SK-N-SH treated with all-trans-retinoic acid at 6 μM for 48 hours (cell line): ENCODE measurements around the gene RFC3.
A peak's percentile ranks its signal among the peaks of the same experiment; 100 is the strongest.

ENCODE experiments used
- ATAC-seq: fragments of 200-7000 bp; cut with Tn5 transposase; 3 replicates; pipeline ENCODE4 v1.9.1; 2020; ENCODE audit warnings: mild to moderate bottlenecking, moderate library complexity
- ARNTL ChIP-seq: fragments of 450-650 bp; formaldehyde crosslinking; IDR thresholded peaks from 2 replicates; pipeline ENCODE4 v1.5.0; 2020; ENCODE audit warnings: low read depth, mild to moderate bottlenecking, moderate library complexity, borderline replicate concordance
- BACH2 ChIP-seq: fragments of 250-450 bp; sonication (Bioruptor Pico); IDR thresholded peaks from 2 replicates; pipeline ENCODE4 v1.9.0; 2021; ENCODE audit warnings: mild to moderate bottlenecking, borderline replicate concordance
- CREB5 ChIP-seq: fragments of 250-450 bp; sonication (Bioruptor Pico); IDR thresholded peaks from 2 replicates; pipeline ENCODE4 v1.5.1; 2020; ENCODE audit warnings: low read depth, mild to moderate bottlenecking, moderate library complexity
- CSDC2 ChIP-seq: fragments of 250-450 bp; sonication (Bioruptor Pico); IDR thresholded peaks from 2 replicates; pipeline ENCODE4 v1.5.0; 2020; ENCODE audit warnings: mild to moderate bottlenecking, moderate library complexity
- ESRRG ChIP-seq: fragments of 250-450 bp; sonication (Bioruptor Pico); IDR thresholded peaks from 2 replicates; pipeline ENCODE4 v1.6.1; 2021; ENCODE audit warnings: mild to moderate bottlenecking
- GLIS3 ChIP-seq: fragments of 250-450 bp; sonication (Bioruptor Pico); IDR thresholded peaks from 2 replicates; pipeline ENCODE4 v1.5.0; 2020; ENCODE audit warnings: mild to moderate bottlenecking, moderate library complexity
- ISL1 ChIP-seq: fragments of 250-450 bp; sonication (Bioruptor Pico); IDR thresholded peaks from 2 replicates; pipeline ENCODE4 v2.1.2; 2022; ENCODE audit warnings: mild to moderate bottlenecking, moderate library complexity
- OSR1 ChIP-seq: fragments of 250-450 bp; sonication (Bioruptor Pico); IDR thresholded peaks from 2 replicates; pipeline ENCODE4 v1.8.0; 2022; ENCODE audit warnings: moderate library complexity, mild to moderate bottlenecking, inconsistent platforms
- POU6F1 ChIP-seq: fragments of 250-450 bp; sonication (Bioruptor Pico); IDR thresholded peaks from 2 replicates; pipeline ENCODE4 v1.8.0; 2021; ENCODE audit warnings: low read depth, mild to moderate bottlenecking, moderate library complexity, borderline replicate concordance
- PPARA ChIP-seq: fragments of 250-450 bp; sonication (Bioruptor Pico); IDR thresholded peaks from 2 replicates; pipeline ENCODE4 v1.5.0; 2020; ENCODE audit warnings: mild to moderate bottlenecking, borderline replicate concordance
- RARB ChIP-seq: fragments of 250-450 bp; sonication (Bioruptor Pico); IDR thresholded peaks from 2 replicates; pipeline ENCODE4 v1.8.0; 2021; ENCODE audit warnings: mild to moderate bottlenecking, moderate library complexity
- SNAI2 ChIP-seq: fragments of 250-450 bp; sonication (Bioruptor Pico); IDR thresholded peaks from 2 replicates; pipeline ENCODE4 v1.5.0; 2020; ENCODE audit warnings: mild to moderate bottlenecking, moderate library complexity
- TCF4 ChIP-seq: fragments of 250-450 bp; sonication (Bioruptor Pico); IDR thresholded peaks from 2 replicates; pipeline ENCODE4 v1.8.0; 2021; ENCODE audit warnings: mild to moderate bottlenecking, moderate library complexity, borderline replicate concordance
- TOX ChIP-seq: fragments of 250-450 bp; sonication (Bioruptor Pico); IDR thresholded peaks from 2 replicates; pipeline ENCODE4 v1.8.0; 2021; ENCODE audit warnings: mild to moderate bottlenecking, moderate library complexity, borderline replicate concordance
- TSHZ2 ChIP-seq: fragments of 250-450 bp; sonication (Bioruptor Pico); IDR thresholded peaks from 2 replicates; pipeline ENCODE4 v1.5.0; 2020; ENCODE audit warnings: mild to moderate bottlenecking, moderate library complexity
- ZC3H10 ChIP-seq: fragments of 250-450 bp; sonication (Bioruptor Pico); IDR thresholded peaks from 2 replicates; pipeline ENCODE4 v1.5.1; 2021; ENCODE audit warnings: mild to moderate bottlenecking, moderate library complexity
- ZFP3 ChIP-seq: fragments of 250-450 bp; sonication (Bioruptor Pico); IDR thresholded peaks from 2 replicates; pipeline ENCODE4 v1.5.0; 2020; ENCODE audit warnings: mild to moderate bottlenecking, moderate library complexity
- ZFP30 ChIP-seq: fragments of 450-650 bp; formaldehyde crosslinking; IDR thresholded peaks from 2 replicates; pipeline ENCODE4 v1.5.0; 2022; ENCODE audit warnings: mild to moderate bottlenecking, moderate library complexity
- ZNF565 ChIP-seq: fragments of 450-650 bp; formaldehyde crosslinking; conservative IDR thresholded peaks from 2 replicates; pipeline ENCODE4 v1.5.0; 2020; ENCODE audit warnings: low read depth, mild to moderate bottlenecking, moderate library complexity
- ZNF70 ChIP-seq: fragments of 450-650 bp; formaldehyde crosslinking; IDR thresholded peaks from 2 replicates; pipeline ENCODE4 v1.5.0; 2020; ENCODE audit warnings: mild to moderate bottlenecking, moderate library complexity
- ZNF8 ChIP-seq: fragments of 450-650 bp; formaldehyde crosslinking; IDR thresholded peaks from 2 replicates; pipeline ENCODE4 v1.5.0; 2020; ENCODE audit warnings: mild to moderate bottlenecking, moderate library complexity
- TF ChIP-seq, protein P1 (sequence below): fragments of 250-450 bp; sonication (Bioruptor Pico); IDR thresholded peaks from 2 replicates; pipeline ENCODE4 v1.5.1; 2021; ENCODE audit warnings: mild to moderate bottlenecking, moderate library complexity
- TF ChIP-seq, protein P2 (sequence below): fragments of 250-450 bp; sonication (Bioruptor Pico); IDR thresholded peaks from 2 replicates; pipeline ENCODE4 v1.8.0; 2020; ENCODE audit warnings: mild to moderate bottlenecking, moderate library complexity, borderline replicate concordance

RFC3 gene

GRCh38 chr13:33796095-33796494 is 21.9 kb upstream of the RFC3 start:
- no peak for TF ChIP-seq ISL1
- no peak for TF ChIP-seq ARNTL (CRISPR knock-in tag)
- TF ChIP-seq TOX: no peak
- TF ChIP-seq ZNF565 (CRISPR knock-in tag): no peak
- TF ChIP-seq SNAI2 (CRISPR knock-in tag): no peak
- TF ChIP-seq, protein P1, sequence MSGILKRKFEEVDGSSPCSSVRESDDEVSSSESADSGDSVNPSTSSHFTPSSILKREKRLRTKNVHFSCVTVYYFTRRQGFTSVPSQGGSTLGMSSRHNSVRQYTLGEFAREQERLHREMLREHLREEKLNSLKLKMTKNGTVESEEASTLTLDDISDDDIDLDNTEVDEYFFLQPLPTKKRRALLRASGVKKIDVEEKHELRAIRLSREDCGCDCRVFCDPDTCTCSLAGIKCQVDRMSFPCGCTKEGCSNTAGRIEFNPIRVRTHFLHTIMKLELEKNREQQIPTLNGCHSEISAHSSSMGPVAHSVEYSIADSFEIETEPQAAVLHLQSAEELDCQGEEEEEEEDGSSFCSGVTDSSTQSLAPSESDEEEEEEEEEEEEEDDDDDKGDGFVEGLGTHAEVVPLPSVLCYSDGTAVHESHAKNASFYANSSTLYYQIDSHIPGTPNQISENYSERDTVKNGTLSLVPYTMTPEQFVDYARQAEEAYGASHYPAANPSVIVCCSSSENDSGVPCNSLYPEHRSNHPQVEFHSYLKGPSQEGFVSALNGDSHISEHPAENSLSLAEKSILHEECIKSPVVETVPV (CRISPR knock-in tag): no peak
- TF ChIP-seq ZNF8 (CRISPR knock-in tag): no peak
- TF ChIP-seq ZNF70 (CRISPR knock-in tag): no peak
- no peak for TF ChIP-seq BACH2 (CRISPR knock-in tag)
- no peak for TF ChIP-seq ZFP3
- no peak for TF ChIP-seq CREB5
- TF ChIP-seq OSR1 (CRISPR knock-in tag): no peak
- no peak for TF ChIP-seq POU6F1 (CRISPR knock-in tag)
- no peak for ATAC-seq

DNA sequence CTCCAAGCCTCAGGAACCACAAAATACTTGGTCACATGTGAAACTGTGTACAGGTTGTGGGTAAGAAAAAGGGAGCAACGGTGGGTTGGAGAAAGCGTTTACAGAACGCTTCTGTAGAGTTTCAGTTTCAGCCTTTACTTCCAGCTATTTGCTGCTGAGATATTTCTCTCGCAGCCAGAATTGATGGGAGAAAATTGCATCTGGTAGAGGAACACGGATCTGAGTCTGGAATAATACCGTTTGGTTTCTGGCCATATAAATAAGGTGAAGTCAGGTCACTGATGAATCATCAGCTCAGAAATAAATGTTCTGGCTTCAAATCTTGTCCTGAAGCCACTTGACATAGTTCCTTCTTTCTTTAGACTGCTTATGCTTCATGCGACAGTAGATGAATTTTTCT is 20.3 kb upstream of the RFC3 start:
- peak; percentile 66 for ATAC-seq
- no peak for TF ChIP-seq ZNF565 (CRISPR knock-in tag)
- TF ChIP-seq CSDC2: no peak
- TF ChIP-seq, protein P1 (CRISPR knock-in tag): no peak
- TF ChIP-seq ZNF70 (CRISPR knock-in tag): no peak
- TF ChIP-seq ZFP30 (CRISPR knock-in tag): no peak
- TF ChIP-seq ESRRG (CRISPR knock-in tag): no peak
- no peak for TF ChIP-seq TSHZ2

- ATAC-seq: peak; percentile 25
- TF ChIP-seq CSDC2 (no peak), TSHZ2 (no peak), ISL1 (no peak), SNAI2 (CRISPR knock-in tag) (no peak), ZNF8 (CRISPR knock-in tag) (no peak), ZFP30 (CRISPR knock-in tag) (no peak), ESRRG (CRISPR knock-in tag) (no peak), ARNTL (CRISPR knock-in tag) (no peak), TOX (no peak), BACH2 (CRISPR knock-in tag) (no peak), ZNF565 (CRISPR knock-in tag) (no peak), RARB (no peak), ZC3H10 (CRISPR knock-in tag) (no peak), GLIS3 (CRISPR knock-in tag) (no peak), PPARA (CRISPR knock-in tag) (no peak), TCF4 (no peak), ZFP3 (no peak), CREB5 (no peak)
- TF ChIP-seq, protein P2, sequence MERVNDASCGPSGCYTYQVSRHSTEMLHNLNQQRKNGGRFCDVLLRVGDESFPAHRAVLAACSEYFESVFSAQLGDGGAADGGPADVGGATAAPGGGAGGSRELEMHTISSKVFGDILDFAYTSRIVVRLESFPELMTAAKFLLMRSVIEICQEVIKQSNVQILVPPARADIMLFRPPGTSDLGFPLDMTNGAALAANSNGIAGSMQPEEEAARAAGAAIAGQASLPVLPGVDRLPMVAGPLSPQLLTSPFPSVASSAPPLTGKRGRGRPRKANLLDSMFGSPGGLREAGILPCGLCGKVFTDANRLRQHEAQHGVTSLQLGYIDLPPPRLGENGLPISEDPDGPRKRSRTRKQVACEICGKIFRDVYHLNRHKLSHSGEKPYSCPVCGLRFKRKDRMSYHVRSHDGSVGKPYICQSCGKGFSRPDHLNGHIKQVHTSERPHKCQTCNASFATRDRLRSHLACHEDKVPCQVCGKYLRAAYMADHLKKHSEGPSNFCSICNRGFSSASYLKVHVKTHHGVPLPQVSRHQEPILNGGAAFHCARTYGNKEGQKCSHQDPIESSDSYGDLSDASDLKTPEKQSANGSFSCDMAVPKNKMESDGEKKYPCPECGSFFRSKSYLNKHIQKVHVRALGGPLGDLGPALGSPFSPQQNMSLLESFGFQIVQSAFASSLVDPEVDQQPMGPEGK (CRISPR knock-in tag): no peak
Observed at GRCh38 chr13:33798023-33798422, 19.9 kb upstream of the RFC3 start.
